Measurements from ENCODE around the gene P2RX6. TPM values are rescaled to one million over a fixed set of nuclear protein-coding genes. Genes with fewer than 3 reads are reported as not detected.

P2RX6 gene
- polyA plus RNA-seq, 1 of the 3 experiments (the other 2 are of a cell fraction): 7.1 TPM

DNA sequence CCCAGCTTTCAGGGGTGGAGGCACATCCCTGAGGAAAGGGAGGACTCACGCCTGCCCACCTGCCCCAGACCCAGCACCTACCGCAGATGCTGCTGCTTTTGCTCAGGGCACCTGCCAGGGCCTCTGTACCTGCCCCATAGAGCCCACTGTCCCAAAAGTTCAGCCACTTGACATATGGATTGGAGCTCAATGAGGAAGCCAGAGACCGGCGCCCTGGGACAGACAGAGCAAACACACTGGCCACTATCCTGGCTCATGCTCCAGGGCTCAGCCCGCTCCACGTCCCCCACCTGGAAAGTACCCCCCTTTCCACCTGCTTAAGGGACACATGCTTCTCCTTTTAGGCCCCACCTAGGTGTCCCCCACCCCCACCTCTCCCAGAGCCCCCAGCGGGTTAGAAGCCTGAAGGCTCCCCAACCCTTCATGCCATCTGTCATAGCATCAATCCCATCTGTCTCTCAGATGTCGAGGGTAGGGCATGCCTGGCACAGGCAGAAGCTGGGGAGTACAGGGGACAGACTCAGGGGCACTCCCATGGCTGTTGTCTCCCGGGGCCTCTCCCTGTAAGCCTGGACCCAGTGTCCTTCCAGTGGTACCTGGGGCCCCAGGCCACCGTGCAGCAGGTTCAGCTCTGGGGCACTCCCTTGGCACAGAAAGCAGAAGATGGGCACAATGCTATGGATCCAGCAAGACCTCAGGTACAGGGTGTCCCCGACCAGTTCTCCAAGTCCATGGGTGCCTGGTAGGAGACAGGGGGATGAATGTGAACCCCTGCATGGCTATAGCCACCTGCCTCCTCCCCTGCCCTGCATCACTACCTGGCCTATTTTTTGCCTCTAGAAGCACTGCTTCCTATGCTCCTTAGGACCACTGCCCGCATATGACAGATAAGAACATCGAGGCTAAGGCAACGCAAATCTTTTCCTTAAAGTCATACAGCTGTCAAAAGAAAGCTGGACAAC is 2.2 kb upstream of the P2RX6 start:
- Histone ChIP-seq H3K79me2 (ENCODE audit: insufficient read depth) (peaks cover 7% of the 10 kb centered on the region; the same call in 1 of the 2 replicates), H2AFZ (ENCODE audit: low read depth) (no peak overlapping the region), H3F3A (replicated peaks; ENCODE audit: insufficient read depth) (peaks cover 5% of the 10 kb centered on the region), H3K9ac (no peak overlapping the region), H4K20me1 (ENCODE audit: insufficient read depth) (no peaks in the 10 kb centered on the region), H3K4me3 (ENCODE audit: low read depth in 2 of 2, low read length in 1 of 2) (peak overlapping the region; percentile 76 to 78; a peak in 3 of 4 replicates), H3K36me3 (replicated peaks in 1 of 2; ENCODE audit: control insufficient read depth in 1 of 2, insufficient read depth in 2 of 2, low read length in 1 of 2) (peaks cover 0 to under 1% of the 10 kb centered on the region in 2 experiments), H3K4me1 (ENCODE audit: control insufficient read depth in 1 of 2, insufficient read depth in 2 of 2, low read depth in 1 of 2, low read length in 1 of 2) (peaks cover 15 to 45% of the 10 kb centered on the region in 2 experiments; a peak in 3 of 4 replicates), H3K27ac (ENCODE audit: low read depth in 2 of 2, low read length in 1 of 2) (peak overlapping the region in 1 of 2 experiments; percentile 43; a peak in 1 of 4 replicates), H3K9me2 (no peaks in the 10 kb centered on the region), H3K27me3 (ENCODE audit: insufficient read depth) (no peaks in the 10 kb centered on the region), H3K9me3 (no peaks in the 10 kb centered on the region), H3K4me2 (peak overlapping the region; percentile 95)
- TF ChIP-seq EZH2phosphoT487 (IDR thresholded peaks at IDR 0.05; ENCODE audit: borderline replicate concordance, low read depth) (no peak), EP300 (IDR thresholded peaks at IDR 0.05; ENCODE audit: borderline replicate concordance in 1 of 2, low read depth in 1 of 2, low read length in 1 of 2) (no peak), MXI1 (IDR thresholded peaks at IDR 0.05; ENCODE audit: low read depth, low read length) (no peak), JUND (IDR thresholded peaks at IDR 0.05) (no peak), RCOR1 (IDR thresholded peaks at IDR 0.05; ENCODE audit: low read length) (no peak), USF1 (IDR thresholded peaks at IDR 0.05; ENCODE audit: borderline replicate concordance, low read depth) (no peak), NFIC (IDR thresholded peaks at IDR 0.05; ENCODE audit: borderline replicate concordance) (no peak), RFX5 (IDR thresholded peaks at IDR 0.05; ENCODE audit: low read length) (no peak), TAF1 (IDR thresholded peaks at IDR 0.05; ENCODE audit: borderline replicate concordance, low read depth, low read length) (no peak), IRF3 (IDR thresholded peaks at IDR 0.05; ENCODE audit: low read depth, low read length) (no peak), YY1 (IDR thresholded peaks at IDR 0.05; ENCODE audit: low read depth) (no peak), MAX (IDR thresholded peaks at IDR 0.05; ENCODE audit: low read depth) (no peak), FOXJ3 (CRISPR knock-in tag; IDR thresholded peaks at IDR 0.05) (no peak), TCF12 (IDR thresholded peaks at IDR 0.05) (no peak), FOSL2 (IDR thresholded peaks at IDR 0.05; ENCODE audit: borderline replicate concordance, low read depth) (no peak), POLR2AphosphoS5 (IDR thresholded peaks at IDR 0.05; ENCODE audit: low read depth, low read length) (no peak)
- TF ChIP-seq, protein P1, sequence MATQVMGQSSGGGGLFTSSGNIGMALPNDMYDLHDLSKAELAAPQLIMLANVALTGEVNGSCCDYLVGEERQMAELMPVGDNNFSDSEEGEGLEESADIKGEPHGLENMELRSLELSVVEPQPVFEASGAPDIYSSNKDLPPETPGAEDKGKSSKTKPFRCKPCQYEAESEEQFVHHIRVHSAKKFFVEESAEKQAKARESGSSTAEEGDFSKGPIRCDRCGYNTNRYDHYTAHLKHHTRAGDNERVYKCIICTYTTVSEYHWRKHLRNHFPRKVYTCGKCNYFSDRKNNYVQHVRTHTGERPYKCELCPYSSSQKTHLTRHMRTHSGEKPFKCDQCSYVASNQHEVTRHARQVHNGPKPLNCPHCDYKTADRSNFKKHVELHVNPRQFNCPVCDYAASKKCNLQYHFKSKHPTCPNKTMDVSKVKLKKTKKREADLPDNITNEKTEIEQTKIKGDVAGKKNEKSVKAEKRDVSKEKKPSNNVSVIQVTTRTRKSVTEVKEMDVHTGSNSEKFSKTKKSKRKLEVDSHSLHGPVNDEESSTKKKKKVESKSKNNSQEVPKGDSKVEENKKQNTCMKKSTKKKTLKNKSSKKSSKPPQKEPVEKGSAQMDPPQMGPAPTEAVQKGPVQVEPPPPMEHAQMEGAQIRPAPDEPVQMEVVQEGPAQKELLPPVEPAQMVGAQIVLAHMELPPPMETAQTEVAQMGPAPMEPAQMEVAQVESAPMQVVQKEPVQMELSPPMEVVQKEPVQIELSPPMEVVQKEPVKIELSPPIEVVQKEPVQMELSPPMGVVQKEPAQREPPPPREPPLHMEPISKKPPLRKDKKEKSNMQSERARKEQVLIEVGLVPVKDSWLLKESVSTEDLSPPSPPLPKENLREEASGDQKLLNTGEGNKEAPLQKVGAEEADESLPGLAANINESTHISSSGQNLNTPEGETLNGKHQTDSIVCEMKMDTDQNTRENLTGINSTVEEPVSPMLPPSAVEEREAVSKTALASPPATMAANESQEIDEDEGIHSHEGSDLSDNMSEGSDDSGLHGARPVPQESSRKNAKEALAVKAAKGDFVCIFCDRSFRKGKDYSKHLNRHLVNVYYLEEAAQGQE (IDR thresholded peaks at IDR 0.05; ENCODE audit: low read depth, low read length): no peak
- TF ChIP-seq, protein P2, sequence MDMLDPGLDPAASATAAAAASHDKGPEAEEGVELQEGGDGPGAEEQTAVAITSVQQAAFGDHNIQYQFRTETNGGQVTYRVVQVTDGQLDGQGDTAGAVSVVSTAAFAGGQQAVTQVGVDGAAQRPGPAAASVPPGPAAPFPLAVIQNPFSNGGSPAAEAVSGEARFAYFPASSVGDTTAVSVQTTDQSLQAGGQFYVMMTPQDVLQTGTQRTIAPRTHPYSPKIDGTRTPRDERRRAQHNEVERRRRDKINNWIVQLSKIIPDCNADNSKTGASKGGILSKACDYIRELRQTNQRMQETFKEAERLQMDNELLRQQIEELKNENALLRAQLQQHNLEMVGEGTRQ (IDR thresholded peaks at IDR 0.05; ENCODE audit: borderline replicate concordance, low read depth, low read length): no peak
- no peak for DNase-seq
- ChIA-PET CTCF (interaction anchor here (0.6 to 2.4 kb wide), 7 partner anchors 8 to 208 kb away, joined by 3 to 9 read pairs (median 4); partner anchors contain the start of genes LZTR1 and THAP7), POLR2A (interaction anchor here (4.0 kb wide), 1 partner anchor 10 kb away, joined by 34 read pairs; the partner anchor contains the start of gene THAP7)
- 62% methylated on average over 11 of the region's 14 CpGs for WGBS (ENCODE audit: low lambda C conversion rate)

Data from SK-N-SH (cell line).